Thymus (tissue), 11 donors: ENCODE results near the gene POLR1A. TPM values are rescaled to one million over a fixed set of nuclear protein-coding genes. Genes with fewer than 3 reads are reported as not detected.

Experiments used
- DNase-seq, 9 donors: peaks; one replicate each; pipeline ENCODE4 v3.0.0-alpha.2; 2013; ENCODE audit warnings: low spot score in 9 of 9, low read depth in 6 of 9, missing footprints in 1 of 9
- H3K27ac ChIP-seq, 2 donors: one replicate each; pipeline ENCODE4 v1.5.1; 2013; ENCODE audit warnings: control low read depth in 1 of 2, low read depth in 1 of 2, low read length in 1 of 2, mild to moderate bottlenecking in 1 of 2, moderate library complexity in 1 of 2
- H3K27me3 ChIP-seq, 2 donors: one replicate each; pipeline ENCODE4 v1.5.1; 2013; ENCODE audit warnings: low read length in 1 of 2; ENCODE audit not compliant: control insufficient read depth in 2 of 2, insufficient read depth in 1 of 2
- H3K36me3 ChIP-seq, 2 donors: one replicate each; pipeline ENCODE4 v1.5.1; 2013; ENCODE audit warnings: low read length in 1 of 2, mild to moderate bottlenecking in 1 of 2, moderate library complexity in 1 of 2; ENCODE audit not compliant: control insufficient read depth in 2 of 2, insufficient read depth in 2 of 2
- H3K4me1 ChIP-seq, 2 donors: one replicate each; pipeline ENCODE4 v1.5.1; 2013; ENCODE audit warnings: low read length in 2 of 2; ENCODE audit not compliant: control insufficient read depth in 2 of 2, insufficient read depth in 2 of 2
- H3K4me3 ChIP-seq, 2 donors: one replicate each; pipeline ENCODE4 v1.5.1; 2013; ENCODE audit warnings: low read length in 2 of 2, control low read depth in 1 of 2, mild to moderate bottlenecking in 1 of 2
- H3K9me3 ChIP-seq, 2 donors: one replicate each; pipeline ENCODE4 v1.5.1; 2013; ENCODE audit warnings: low read length in 1 of 2, mild to moderate bottlenecking in 1 of 2; ENCODE audit not compliant: control insufficient read depth in 2 of 2, insufficient read depth in 1 of 2
- WGBS: extraction: QIAGEN DNeasy Blood & Tissue Kit; methylation state at CpG from one replicate; pipeline ENCODE4 v1.1.7; 2013; 5-methylcytosine and 5-hydroxymethylcytosine counted together
- polyA plus RNA-seq: library from polyadenylated mRNA; stranded (reverse); fragments of 200-250 nt; gene quantifications from one replicate; pipeline ENCODE4 v1.2.3, GENCODE V29; 2013
- total RNA-seq: library from RNA; stranded (reverse); fragments of 120-200 nt; gene quantifications from one replicate; pipeline ENCODE4 v1.2.4, GENCODE V29; 2013
- donor health status: healthy.

POLR1A gene
- total and polyA plus RNA-seq, 2 donors = 3.3 to 8.9 TPM

DNA sequence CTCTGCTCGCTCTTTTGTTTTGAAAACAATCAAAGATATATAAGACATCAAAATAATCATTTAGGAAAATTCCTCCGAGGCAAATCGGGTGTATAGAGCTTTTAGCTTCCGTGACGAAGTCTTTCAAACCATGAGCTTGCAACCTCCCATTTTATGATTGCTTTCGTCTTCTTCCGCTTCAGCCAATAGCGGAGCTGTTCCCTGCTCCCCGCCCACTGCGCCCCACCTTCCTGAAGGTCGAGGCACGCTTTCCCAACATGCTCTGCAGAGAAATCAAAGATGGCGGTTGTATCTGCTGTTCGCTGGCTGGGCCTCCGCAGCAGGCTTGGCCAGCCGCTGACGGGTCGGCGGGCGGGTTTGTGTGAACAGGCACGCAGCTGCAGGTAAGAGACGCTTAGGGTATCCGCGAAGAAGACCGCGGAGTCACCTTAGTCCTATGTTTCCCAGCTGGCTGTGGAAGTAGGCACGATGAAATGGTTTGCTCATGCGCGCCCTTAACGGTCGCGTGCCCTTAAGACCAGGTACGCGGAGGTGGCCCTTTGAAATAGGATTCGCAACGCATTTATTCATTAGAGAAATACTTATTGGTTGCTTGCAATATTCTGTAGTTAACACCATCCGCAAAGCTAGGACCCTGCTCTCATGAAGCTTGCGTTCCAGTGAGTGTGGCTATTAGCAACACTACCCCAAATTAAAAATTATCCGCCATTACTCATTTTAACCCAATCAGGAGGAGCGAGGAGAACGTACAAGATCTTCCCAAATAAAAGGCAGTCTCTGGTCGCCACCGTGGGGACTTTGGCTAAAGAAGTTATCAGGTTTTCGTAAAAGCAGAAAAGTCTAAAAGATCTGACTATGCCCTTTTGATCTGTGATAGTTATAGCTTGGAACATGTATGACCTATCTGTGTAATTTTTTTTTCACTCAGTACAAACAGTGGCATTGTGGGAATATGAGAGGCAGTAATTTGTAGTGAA lies 571 bp upstream of the POLR1A start, which contains the start of gene PTCD3:
PTCD3 (plus strand) TSS at position 267 of the 977 bp plus-strand sequence; CDS start at position 280, 13 bp downstream.
- H3K27ac ChIP-seq = peak within 1 kb of the TSS; percentile 64 to 74
- WGBS = under 1% methylated on average over 44 of the region's 44 CpGs
- DNase-seq = peak; percentile 85 to 98 (median 94)
- peaks cover 0 to 3% of the 10 kb centered on the region in 2 donors for H3K4me1 ChIP-seq
- no peaks in the 10 kb centered on the region for H3K27me3 ChIP-seq
- H3K9me3 ChIP-seq = no peaks in the 10 kb centered on the region
- H3K4me3 ChIP-seq = peak within 1 kb of the TSS; percentile 64 to 100
- peaks cover 8 to 44% of the 10 kb centered on the region in 2 donors for H3K36me3 ChIP-seq

DNA sequence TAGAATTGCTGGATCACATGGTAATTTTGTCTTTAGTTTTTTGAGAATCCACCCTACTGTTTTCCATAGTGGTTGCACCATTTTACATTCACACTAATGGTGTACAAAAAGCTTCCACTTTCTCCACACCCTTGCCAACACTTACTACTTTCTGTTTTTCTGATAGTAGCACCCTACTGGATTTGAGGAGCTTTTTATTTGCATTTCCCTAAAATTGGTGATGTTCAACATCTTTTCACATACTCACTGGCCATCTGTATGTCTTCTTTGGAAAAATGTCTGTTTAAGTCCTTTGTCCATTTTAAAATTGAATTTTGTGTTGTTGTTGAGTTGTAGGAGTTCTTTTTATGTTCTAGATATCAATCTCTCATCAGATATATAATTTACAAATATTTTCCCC lies 3.5 kb downstream of the POLR1A start:
- Histone ChIP-seq H3K36me3 (peaks cover 8 to 56% of the 10 kb centered on the region in 2 donors), H3K27ac (no peak overlapping the region), H3K9me3 (no peaks in the 10 kb centered on the region), H3K4me3 (no peak overlapping the region), H3K27me3 (no peaks in the 10 kb centered on the region), H3K4me1 (peaks cover 0 to 3% of the 10 kb centered on the region in 2 donors)
- no peak for DNase-seq

DNA sequence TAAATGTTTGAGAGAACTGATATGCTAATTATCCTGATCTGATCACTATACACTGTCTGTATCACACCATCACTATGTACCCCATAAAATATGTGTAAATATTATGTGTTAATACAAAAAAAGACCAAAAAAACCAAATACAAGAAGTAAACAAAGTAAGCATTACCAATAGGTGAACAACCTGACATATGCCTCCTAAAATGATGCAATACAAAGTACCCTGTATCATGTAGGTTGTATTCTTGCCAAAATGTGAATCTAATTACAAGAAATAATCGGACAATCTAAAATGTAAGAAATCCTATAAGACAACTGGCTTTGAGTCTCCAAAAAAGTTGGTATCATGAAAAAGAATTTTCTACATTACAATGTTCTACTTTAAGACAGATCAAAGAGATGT lies 7.8 kb downstream of the POLR1A start:
- peaks cover 15 to 66% of the 10 kb centered on the region in 2 donors for H3K36me3 ChIP-seq

DNA sequence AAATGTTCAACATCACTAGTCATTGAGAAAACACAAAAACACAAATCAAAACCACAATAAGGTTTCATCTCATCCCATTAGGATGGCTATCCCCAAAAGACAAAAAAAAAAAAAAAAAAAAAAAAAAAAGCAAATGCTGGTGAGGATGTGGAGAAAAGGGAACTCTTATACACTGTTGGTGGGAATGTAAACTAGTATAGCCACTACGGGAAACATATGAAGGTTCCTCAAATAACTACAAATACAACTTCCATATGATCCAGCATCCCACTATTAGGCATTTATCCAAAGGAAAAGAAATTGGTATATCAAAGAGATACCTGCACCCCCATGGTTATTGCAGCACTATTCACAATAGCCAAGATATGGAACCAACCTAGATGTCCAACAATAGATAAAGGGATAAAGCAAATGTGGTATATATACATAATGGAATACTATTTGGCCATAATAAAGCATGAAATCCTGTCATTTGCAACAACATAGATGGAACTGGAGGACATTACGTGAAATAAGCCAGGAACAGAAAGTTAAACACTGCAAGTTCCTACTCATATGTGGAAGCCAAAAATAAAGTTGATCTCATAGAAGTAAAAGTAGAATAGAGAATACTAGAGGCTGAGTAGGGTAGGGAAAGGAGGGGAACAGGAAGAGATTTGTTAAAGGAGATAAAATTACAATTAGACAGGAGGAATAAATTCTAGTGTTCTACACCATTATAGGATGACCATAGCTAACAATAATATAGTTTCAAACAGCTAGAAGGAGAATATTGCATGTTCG lies 8.4 kb downstream of the POLR1A start:
- Histone ChIP-seq H3K4me1 (no peaks in the 10 kb centered on the region), H3K9me3 (no peaks in the 10 kb centered on the region), H3K4me3 (no peak overlapping the region), H3K27me3 (no peaks in the 10 kb centered on the region), H3K27ac (no peak overlapping the region), H3K36me3 (peaks cover 15 to 66% of the 10 kb centered on the region in 2 donors)
- DNase-seq = no peak
- 97% methylated on average over 3 of the region's 3 CpGs for WGBS

More for the DNA sequence above, 7.8 kb downstream of the POLR1A start:
- Histone ChIP-seq H3K4me1 (no peaks in the 10 kb centered on the region), H3K27ac (no peak overlapping the region), H3K9me3 (no peaks in the 10 kb centered on the region), H3K4me3 (no peak overlapping the region), H3K27me3 (no peaks in the 10 kb centered on the region)
- DNase-seq = no peak
- WGBS = 93% methylated on average over 1 of the region's 1 CpG

DNA sequence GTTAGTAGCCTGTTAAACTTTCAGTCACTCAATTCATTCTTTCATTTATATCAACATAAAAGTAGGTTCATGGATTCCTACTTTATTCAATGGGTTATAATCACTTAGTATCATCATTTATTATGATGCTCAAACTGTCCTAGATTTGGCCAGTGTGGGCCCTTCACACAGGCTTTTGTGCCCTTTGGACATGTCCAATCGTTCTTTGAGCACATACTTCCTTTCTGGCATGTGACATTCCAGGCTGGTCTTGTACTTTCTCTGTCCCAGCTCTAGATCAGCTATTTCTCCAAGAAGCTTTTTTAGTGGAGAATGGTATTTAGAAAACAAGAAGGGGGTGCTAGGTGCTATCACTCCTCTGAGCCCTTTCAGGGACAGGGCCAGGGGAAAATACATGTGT lies 11.5 kb downstream of the POLR1A start:
- Histone ChIP-seq H3K27ac (no peak overlapping the region), H3K4me1 (no peaks in the 10 kb centered on the region), H3K27me3 (no peaks in the 10 kb centered on the region), H3K9me3 (no peaks in the 10 kb centered on the region), H3K36me3 (peaks cover 20 to 61% of the 10 kb centered on the region in 2 donors), H3K4me3 (no peak overlapping the region)
- no peak for DNase-seq
- WGBS = 98% methylated on average over 1 of the region's 1 CpG

DNA sequence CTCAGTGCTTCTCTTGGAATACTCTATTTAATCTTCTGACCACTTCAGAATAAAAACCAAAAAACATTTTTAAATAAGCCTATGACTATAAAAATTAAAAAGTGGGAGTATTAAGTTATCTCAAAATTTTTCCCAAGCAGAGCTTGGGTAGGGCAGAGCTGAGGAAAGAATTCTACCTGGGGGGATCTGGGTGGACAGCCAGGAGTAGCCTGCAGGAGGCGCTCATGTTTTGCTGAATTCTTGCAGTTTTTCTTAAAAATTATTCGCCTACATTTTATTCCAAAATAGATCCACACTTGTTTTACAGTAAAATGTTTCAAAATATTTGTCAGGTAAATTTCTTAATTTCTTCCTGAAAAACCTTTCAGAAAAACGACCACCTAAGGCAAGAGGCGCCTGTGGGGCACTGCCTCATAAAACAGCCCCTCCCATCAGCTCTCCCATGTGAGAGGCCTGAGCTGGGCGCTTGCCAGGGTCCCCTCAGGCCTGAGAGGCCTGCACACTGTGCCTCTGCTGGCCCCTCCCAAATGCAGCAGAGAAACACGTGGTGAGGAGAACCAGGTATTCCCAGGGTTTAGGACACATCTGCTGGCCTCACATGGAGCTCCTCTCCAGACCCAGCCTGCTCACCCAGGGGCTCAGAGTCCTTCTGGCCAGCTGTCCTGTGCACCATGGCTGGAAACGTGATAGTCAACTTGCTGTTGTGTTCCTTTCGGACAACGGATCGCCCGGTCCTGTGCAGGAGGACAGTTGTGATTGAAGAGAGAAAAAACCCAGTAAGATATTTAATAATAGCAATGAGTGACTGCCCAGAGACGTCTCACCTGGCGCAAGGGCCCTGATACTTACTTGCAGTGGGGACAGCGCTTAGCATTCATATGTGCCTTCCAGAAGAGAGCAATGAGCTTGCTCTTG lies 17.5 kb downstream of the POLR1A start:
- Histone ChIP-seq H3K4me3 (no peak overlapping the region), H3K27me3 (no peaks in the 10 kb centered on the region), H3K36me3 (peaks cover 28 to 56% of the 10 kb centered on the region in 2 donors), H3K4me1 (no peaks in the 10 kb centered on the region), H3K9me3 (no peaks in the 10 kb centered on the region), H3K27ac (no peak overlapping the region)
- 93% methylated on average over 14 of the region's 14 CpGs for WGBS
- no peak for DNase-seq

DNA sequence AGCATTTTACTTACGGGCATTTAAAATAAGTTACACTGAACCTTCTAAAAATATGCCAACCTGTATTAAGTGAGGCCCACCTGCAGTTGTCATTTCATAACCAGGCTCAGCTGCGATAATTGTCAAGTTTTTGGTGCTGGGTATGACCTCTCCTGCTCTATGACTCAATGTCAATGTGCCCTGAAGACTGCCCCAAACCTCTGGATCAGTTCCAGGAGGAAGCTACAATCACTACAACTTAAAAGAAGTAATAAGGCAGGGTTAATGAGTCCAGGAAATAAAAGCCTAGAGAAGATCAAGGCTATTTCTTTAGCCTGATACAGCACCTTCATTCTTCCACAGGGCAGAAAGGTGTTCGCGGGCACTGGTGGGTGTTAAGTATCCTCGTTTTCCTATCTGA lies 22.9 kb downstream of the POLR1A start:
- H3K9me3 ChIP-seq = no peaks in the 10 kb centered on the region
- no peak for DNase-seq
- WGBS = 97% methylated on average over 5 of the region's 5 CpGs
- peaks cover 12 to 25% of the 10 kb centered on the region in 2 donors for H3K4me1 ChIP-seq
- no peak overlapping the region for H3K27ac ChIP-seq
- no peaks in the 10 kb centered on the region for H3K27me3 ChIP-seq
- no peak overlapping the region for H3K4me3 ChIP-seq
- peaks cover 12 to 44% of the 10 kb centered on the region in 2 donors for H3K36me3 ChIP-seq

DNA sequence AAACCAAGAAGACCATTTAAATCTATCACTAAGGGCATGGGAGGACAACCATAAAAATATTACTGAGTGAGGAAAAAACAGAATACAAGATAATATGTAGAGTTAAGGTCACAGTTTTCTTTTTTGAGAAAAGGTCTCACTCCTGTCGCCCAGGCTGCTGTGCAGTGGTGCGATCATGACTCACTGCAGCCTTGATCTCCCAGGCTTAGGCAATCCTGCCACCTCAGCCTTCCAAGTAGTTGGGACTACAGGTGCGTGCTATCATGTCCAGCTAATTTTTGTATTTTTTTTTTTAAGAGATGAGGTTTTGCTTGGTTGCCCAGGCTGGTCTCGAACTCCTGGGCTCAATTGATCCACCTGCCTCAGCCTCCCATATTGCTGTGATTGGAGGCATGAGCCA lies 24.0 kb downstream of the POLR1A start:
- peaks cover 15 to 49% of the 10 kb centered on the region in 2 donors for H3K36me3 ChIP-seq
- H3K4me3 ChIP-seq = no peak overlapping the region
- no peak for DNase-seq
- H3K9me3 ChIP-seq = no peaks in the 10 kb centered on the region
- peaks cover 21 to 36% of the 10 kb centered on the region in 2 donors for H3K4me1 ChIP-seq
- H3K27me3 ChIP-seq = no peaks in the 10 kb centered on the region
- H3K27ac ChIP-seq = no peak overlapping the region
- 98% methylated on average over 4 of the region's 4 CpGs for WGBS
